Left kidney (tissue), 2 donors: ENCODE data around the gene ACP1. TPM values are rescaled to one million over a fixed set of nuclear protein-coding genes. Genes with fewer than 3 reads are reported as not detected.

Experiments
- DNase-seq: peaks from one replicate; pipeline ENCODE4 v3.0.0-alpha.2; 2013
- polyA plus RNA-seq: library from polyadenylated mRNA; unstranded; fragments of 120-200 nt; gene quantifications from one replicate; pipeline ENCODE4 v1.2.1, GENCODE V29; 2013; ENCODE audit not compliant: insufficient read length

ACP1 gene
- polyA plus RNA-seq, 1 donor: 163 TPM

- no peak for DNase-seq
Observed at GRCh38 chr2:249538-250042, 15.2 kb upstream of the ACP1 start.

- DNase-seq: no peak
Observed at GRCh38 chr2:252001-252602, 12.6 kb upstream of the ACP1 start.

- no peak for DNase-seq
Observed at GRCh38 chr2:253202-253638, 11.5 kb upstream of the ACP1 start.

GRCh38 chr2:254241-254640 lies 10.5 kb upstream of the ACP1 start:
- no peak for DNase-seq

GRCh38 chr2:255195-255594 lies 9.6 kb upstream of the ACP1 start:
- no peak for DNase-seq

- no peak for DNase-seq
Observed at GRCh38 chr2:256094-256493, 8.7 kb upstream of the ACP1 start.

GRCh38 chr2:257429-257828 lies 7.3 kb upstream of the ACP1 start:
- no peak for DNase-seq

- no peak for DNase-seq
Observed at GRCh38 chr2:257842-258241, 6.9 kb upstream of the ACP1 start.

GRCh38 chr2:258933-259332 lies 5.8 kb upstream of the ACP1 start:
- DNase-seq: no peak

- no peak for DNase-seq
Observed at GRCh38 chr2:259789-260331, 4.9 kb upstream of the ACP1 start.

- no peak for DNase-seq
Observed at GRCh38 chr2:260507-261161, 4.1 kb upstream of the ACP1 start.

GRCh38 chr2:262117-262516 lies 2.6 kb upstream of the ACP1 start:
- DNase-seq: no peak

GRCh38 chr2:263022-263738 lies 1.6 kb upstream of the ACP1 start:
- no peak for DNase-seq

GRCh38 chr2:263774-264492 lies 814 bp upstream of the ACP1 start, which contains the start of gene SH3YL1:
TSS of gene SH3YL1 (minus strand) at chr2:264032. CDS start at chr2:263984, 48 bp downstream.
- DNase-seq: no peak

- DNase-seq: no peak
Observed at GRCh38 chr2:268323-268722, 3.6 kb downstream of the ACP1 start.

- DNase-seq: no peak
Observed at GRCh38 chr2:269356-270030, 4.7 kb downstream of the ACP1 start.

- DNase-seq: no peak
Observed at GRCh38 chr2:270861-271260, 6.1 kb downstream of the ACP1 start.

GRCh38 chr2:271917-272316 lies 7.2 kb downstream of the ACP1 start:
- no peak for DNase-seq

- DNase-seq: no peak
Observed at GRCh38 chr2:273333-273732, 8.6 kb downstream of the ACP1 start.

- DNase-seq: no peak
Observed at GRCh38 chr2:274503-274902, 9.8 kb downstream of the ACP1 start.

- DNase-seq: no peak
Observed at GRCh38 chr2:275466-275865, 10.7 kb downstream of the ACP1 start.
